Loucy (cell line): ENCODE measurements around the gene TMED10.

Experiments used
- CTCF ChIP-seq: fragments of 200-600 bp; sonication (generic); conservative IDR thresholded peaks from 2 replicates; pipeline ENCODE4 v1.5.1; 2014; ENCODE audit warnings: mild to moderate bottlenecking, antibody characterized with exemption, low read length
- EZH2phosphoT487 ChIP-seq: fragments of 200-600 bp; IDR thresholded peaks from 2 replicates; pipeline ENCODE4 v1.6.1; 2018; ENCODE audit warnings: antibody characterized with exemption, mild to moderate bottlenecking, moderate library complexity, borderline replicate concordance

GRCh38 chr14:75175677-75176141 is 703 bp downstream of the TMED10 start:
- TF ChIP-seq CTCF = no peak
- no peak for TF ChIP-seq EZH2phosphoT487
